D721Med (cell line): Measurements from ENCODE around the gene HCN2.

ENCODE experiments used
- DNase-seq: peaks from one replicate; pipeline ENCODE4 v3.0.0; 2011; ENCODE audit warnings: low spot score; ENCODE audit not compliant: insufficient read length
- FAIRE-seq: peaks from 2 replicates; lab custom pipeline; 2011; peaks lifted over from hg19 to GRCh38; lab: Jason Lieb, UNC
- TF ChIP-seq, protein P1 (sequence below): IDR thresholded peaks from 2 replicates; pipeline ENCODE4 v1.5.1; 2012; ENCODE audit warnings: mild to moderate bottlenecking, control low read depth; ENCODE audit not compliant: insufficient read depth; ENCODE audit errors: missing control alignments

Gene HCN2

DNA sequence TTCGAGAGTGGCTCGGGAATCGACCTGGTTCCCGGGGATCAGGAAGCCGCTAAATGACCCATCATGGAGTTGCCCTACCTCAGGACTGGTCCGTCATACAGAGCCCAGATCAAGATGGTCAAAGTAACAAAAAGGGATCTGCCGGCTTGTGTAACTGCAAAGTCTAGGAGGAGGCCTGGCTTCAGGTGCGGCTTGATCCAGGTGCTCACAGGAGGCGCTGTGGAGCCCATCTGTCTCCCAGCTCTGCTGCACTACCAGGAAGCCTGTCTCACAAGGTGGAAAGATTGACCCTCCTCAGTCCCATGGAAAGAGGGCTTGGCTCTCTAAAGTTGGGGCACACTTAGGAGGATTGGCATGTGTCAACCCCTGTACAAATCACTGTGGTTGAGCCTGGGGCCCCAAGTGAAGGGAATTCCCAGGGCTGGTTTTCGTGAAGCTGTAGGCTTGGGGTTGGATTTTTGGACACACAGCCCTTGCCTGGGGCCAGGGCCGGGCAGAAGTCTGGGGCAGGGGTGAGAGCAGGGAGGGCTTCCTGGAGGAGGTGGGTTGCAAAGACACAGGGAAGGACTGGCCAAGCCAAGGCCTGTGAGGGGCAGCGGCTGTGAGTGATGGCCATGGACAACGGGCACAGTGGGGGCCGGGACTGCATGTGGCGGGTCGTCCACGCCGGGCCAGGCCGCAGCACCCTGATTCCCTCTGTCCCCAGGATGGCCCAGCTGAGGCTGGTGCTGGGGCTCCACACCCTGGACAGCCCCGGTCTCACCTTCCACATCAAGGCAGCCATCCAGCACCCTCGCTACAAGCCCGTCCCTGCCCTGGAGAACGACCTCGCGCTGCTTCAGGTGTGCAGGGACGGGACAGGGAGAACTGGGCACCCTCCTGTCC is 41.6 kb upstream of the HCN2 start:
- FAIRE-seq: no peak
- TF ChIP-seq, protein P1, sequence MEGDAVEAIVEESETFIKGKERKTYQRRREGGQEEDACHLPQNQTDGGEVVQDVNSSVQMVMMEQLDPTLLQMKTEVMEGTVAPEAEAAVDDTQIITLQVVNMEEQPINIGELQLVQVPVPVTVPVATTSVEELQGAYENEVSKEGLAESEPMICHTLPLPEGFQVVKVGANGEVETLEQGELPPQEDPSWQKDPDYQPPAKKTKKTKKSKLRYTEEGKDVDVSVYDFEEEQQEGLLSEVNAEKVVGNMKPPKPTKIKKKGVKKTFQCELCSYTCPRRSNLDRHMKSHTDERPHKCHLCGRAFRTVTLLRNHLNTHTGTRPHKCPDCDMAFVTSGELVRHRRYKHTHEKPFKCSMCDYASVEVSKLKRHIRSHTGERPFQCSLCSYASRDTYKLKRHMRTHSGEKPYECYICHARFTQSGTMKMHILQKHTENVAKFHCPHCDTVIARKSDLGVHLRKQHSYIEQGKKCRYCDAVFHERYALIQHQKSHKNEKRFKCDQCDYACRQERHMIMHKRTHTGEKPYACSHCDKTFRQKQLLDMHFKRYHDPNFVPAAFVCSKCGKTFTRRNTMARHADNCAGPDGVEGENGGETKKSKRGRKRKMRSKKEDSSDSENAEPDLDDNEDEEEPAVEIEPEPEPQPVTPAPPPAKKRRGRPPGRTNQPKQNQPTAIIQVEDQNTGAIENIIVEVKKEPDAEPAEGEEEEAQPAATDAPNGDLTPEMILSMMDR: no peak

DNA sequence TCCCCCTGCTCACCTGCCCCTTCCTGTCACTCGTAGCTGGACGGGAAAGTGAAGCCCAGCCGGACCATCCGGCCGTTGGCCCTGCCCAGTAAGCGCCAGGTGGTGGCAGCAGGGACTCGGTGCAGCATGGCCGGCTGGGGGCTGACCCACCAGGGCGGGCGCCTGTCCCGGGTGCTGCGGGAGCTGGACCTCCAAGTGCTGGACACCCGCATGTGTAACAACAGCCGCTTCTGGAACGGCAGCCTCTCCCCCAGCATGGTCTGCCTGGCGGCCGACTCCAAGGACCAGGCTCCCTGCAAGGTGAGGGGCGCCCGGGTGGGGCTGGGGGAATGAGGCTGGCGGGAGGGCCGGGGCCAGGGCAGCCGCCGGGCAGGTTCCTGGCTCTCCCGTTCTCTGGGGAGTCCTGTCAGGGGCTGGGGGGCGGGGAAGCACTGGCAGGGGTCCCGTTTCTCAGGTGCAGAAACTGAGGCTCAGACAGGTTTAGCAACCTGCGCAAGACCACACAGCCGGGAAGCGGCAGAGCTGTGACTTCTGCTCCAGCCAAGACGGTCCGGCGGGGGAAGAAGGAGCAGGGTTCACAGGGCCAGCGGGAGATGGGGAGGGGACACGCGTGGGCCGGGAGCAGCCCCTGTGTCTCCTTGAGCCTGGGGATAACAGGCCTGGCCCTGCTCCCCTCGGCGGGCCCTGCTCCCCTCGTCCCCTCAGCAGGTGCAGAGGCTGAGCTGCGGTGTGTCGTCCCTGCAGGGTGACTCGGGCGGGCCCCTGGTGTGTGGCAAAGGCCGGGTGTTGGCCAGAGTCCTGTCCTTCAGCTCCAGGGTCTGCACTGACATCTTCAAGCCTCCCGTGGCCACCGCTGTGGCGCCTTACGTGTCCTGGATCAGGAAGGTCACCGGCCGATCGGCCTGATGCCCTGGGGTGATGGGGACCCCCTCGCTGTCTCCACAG is 40.5 kb upstream of the HCN2 start:
- FAIRE-seq (no peak), DNase-seq (no peak)

More for the DNA sequence above, 41.6 kb upstream of the HCN2 start:
- DNase-seq: no peak

DNA sequence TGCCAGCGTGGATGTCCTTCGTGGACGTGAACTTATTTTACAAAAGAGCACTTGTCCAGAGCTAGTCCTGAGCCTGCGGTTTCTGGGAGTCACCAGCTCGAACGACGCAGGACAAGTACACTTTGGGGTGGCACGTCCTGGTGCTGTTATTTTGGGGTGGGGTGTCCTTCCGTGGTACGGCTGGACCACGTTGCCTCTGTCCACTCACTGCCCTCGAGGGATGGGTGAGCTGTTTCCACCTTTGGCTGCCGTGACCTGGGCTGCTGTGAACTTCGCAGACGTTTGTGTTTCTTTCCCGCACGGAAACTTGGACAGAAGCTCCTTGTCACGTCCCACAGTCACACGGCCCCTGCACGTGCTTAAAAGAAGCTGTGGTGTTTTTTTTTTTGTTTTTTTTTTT is 34.9 kb upstream of the HCN2 start:
- TF ChIP-seq, protein P1: no peak
- no peak for FAIRE-seq
- no peak for DNase-seq

More for the DNA sequence above, 40.5 kb upstream of the HCN2 start:
- TF ChIP-seq, protein P1: no peak

DNA sequence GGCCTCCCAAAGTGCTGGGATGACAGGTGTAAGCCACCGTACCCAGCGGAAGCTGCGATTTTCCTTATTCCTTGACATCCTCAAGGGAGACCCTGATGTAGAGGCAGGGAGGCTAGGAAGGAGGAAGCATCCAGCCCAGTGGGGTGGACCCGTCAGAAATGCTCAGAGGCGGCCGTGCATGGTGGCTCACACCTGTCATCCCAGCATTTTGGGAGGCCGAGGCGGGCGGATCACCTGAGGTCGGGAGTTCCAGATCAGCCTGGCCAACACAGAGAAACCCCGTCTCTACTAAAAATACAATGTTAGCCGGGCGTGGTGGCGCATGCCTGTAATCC is 34.2 kb upstream of the HCN2 start:
- TF ChIP-seq, protein P1: no peak
- FAIRE-seq (no peak), DNase-seq (no peak)

DNA sequence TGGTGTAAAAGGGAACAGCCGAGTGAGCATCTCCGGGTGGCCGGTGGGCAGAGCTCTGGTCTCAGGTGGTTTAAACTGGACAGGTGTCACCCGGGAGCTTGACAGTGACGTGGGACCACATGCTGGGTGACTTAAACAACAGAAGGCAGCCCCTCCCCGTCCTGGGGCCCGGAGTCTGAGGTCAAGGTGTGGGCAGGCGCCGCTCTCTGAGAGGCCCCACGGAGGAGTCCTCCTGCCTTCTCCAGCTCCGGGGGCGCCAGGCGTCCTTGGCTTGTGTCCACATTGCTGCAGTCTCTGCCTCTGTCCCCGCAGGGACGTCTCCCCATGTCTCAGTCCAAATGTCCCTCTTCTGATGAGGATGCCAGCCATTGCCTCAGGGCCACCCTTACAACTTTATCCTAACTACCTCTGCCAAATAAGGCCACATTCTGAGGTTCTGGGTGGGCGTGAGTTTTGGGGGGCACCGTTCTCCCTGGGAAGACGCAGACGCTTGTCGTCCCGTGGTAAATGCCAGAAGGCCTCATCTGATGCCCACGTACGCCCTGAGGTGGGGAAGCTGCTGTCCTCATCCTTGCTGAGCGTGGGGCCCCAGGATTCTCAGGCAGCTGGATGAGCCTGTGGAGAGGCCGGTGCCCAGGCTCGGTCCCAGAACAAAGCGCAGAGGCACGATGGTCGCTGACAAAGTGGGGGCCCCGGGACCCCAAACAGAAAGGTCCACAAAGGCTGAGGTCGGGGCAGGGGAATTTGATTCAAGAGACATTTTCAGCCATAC is 32.9 kb upstream of the HCN2 start:
- DNase-seq (no peak), FAIRE-seq (no peak)
- TF ChIP-seq, protein P1: no peak

DNA sequence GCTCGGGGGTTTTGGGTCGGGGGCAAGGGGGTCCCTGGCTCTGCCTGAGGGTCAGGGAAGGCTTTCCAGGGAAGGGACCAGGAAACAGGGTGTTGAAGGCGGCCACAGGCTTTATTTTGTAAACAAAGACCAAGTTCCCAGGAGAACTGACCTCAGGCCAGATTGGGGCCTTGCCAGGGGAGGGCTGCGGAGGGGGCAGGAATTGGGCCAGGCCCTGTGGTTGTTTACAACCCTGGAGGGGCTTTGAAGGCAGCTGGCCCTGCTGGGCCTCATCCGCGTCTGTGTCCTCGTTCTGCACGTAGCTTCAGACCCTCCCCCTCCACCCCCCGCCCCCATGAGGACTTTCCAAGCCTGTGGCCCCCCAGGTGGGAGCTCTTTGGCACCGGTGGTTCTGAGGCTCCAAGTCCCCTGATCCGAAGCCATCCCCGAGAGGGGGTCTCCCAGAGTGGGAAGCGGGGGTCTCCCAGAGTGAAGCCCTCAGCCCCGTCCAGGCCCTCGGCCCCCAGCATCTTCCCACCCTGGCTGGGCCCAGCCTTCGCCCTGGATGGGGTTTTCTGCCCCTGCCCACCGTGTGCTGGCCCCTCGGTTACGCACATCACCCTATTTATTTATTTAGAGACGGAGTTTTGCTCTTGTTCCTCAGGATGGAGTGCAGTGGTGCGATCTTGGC is 30.8 kb upstream of the HCN2 start:
- DNase-seq (no peak), FAIRE-seq (no peak)
- TF ChIP-seq, protein P1: no peak
